Vagina (tissue), 2 donors: Measurements from ENCODE around the gene PCDHGA4.

Experiments
- POLR2A ChIP-seq, 2 donors: fragments of 450-650 bp; IDR thresholded peaks; one replicate each; pipeline ENCODE4 v1.6.1; 2017; ENCODE audit warnings: antibody characterized with exemption in 2 of 2, mild to moderate bottlenecking in 2 of 2, moderate library complexity in 2 of 2
- POLR2AphosphoS5 ChIP-seq, 2 donors: sonication (generic); formaldehyde crosslinking; IDR thresholded peaks; one replicate each; pipeline ENCODE4 v1.9.0; 2017; ENCODE audit warnings: antibody characterized with exemption in 2 of 2, mild to moderate bottlenecking in 2 of 2, low read depth in 1 of 2; ENCODE audit not compliant: insufficient read depth in 1 of 2
- TF ChIP-seq, protein P1 (sequence below), 3 experiments: fragments of 450-650 bp in 2 of 3; fragments of 200-600 bp in 1 of 3; sonication (generic) in 1 of 3; IDR thresholded peaks; one replicate each; pipeline ENCODE4 v1.5.1; 2017 to 2019; ENCODE audit warnings: antibody characterized with exemption in 3 of 3, mild to moderate bottlenecking in 2 of 3, moderate library complexity in 2 of 3

DNA sequence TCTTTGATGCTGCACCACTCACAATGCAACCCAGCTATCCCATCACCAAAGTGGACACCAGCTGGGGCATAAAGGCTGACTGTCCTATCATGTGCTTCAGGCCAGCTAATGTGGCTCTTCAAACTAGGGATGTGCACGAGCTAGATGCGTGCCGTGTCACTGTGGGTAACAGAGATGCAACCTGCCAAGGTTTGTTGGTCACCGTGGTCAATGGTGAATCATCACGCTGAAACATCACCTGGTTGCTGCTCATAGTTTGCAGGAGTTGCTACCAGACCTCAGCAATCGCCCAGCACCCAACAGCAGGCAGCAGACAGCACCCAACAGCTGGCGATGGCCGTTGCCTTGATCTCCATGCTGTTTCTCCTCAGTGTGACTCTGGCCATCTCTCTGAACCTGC lies 26.6 kb upstream of the PCDHGA4 start:
- TF ChIP-seq, protein P1, sequence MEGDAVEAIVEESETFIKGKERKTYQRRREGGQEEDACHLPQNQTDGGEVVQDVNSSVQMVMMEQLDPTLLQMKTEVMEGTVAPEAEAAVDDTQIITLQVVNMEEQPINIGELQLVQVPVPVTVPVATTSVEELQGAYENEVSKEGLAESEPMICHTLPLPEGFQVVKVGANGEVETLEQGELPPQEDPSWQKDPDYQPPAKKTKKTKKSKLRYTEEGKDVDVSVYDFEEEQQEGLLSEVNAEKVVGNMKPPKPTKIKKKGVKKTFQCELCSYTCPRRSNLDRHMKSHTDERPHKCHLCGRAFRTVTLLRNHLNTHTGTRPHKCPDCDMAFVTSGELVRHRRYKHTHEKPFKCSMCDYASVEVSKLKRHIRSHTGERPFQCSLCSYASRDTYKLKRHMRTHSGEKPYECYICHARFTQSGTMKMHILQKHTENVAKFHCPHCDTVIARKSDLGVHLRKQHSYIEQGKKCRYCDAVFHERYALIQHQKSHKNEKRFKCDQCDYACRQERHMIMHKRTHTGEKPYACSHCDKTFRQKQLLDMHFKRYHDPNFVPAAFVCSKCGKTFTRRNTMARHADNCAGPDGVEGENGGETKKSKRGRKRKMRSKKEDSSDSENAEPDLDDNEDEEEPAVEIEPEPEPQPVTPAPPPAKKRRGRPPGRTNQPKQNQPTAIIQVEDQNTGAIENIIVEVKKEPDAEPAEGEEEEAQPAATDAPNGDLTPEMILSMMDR (IDR thresholded peaks at IDR 0.05) = no peak
- TF ChIP-seq POLR2A (IDR thresholded peaks at IDR 0.05) (no peak), POLR2AphosphoS5 (IDR thresholded peaks at IDR 0.05; ENCODE audit: insufficient read depth in 1 of 2, low read depth in 1 of 2) (no peak)
